Right ventricle myocardium superior (tissue), 1 donor: ENCODE measurements around the gene EMC7. TPM values are rescaled to one million over a fixed set of nuclear protein-coding genes. Genes with fewer than 3 reads are reported as not detected.
"Not testable (repeated sequence)": the region's sequence is repeated elsewhere in the genome, so short reads cannot be mapped to it uniquely, and the experiment has no call there.

Experiments
- ATAC-seq: fragments of 200-7000 bp; cut with Tn5 transposase; one replicate; pipeline ENCODE4 v1.9.1; 2020; ENCODE audit warnings: mild to moderate bottlenecking; ENCODE audit not compliant: poor library complexity
- DNase-seq: peaks from one replicate; pipeline ENCODE4 v3.0.0-alpha.2; 2020
- intact Hi-C: fragments of 100-400 bp; cut with DNase I; formaldehyde crosslinking; loops from one replicate; pipeline ENCODE4 v1.11.2; 2022
- total RNA-seq: library from RNA; stranded (reverse); fragmentation: NEBNext Ultra II Directional; extraction: Animal tissue kit (Norgen Biotek cat#: 25700); gene quantifications from one replicate; pipeline ENCODE4 v1.2.1, GENCODE V29; 2021
- donor health status: DM: no; HTN: yes; CAD: no; lungs with severe emphysema.

The EMC7 gene
- total RNA-seq, 1 donor from 2014 or later: 59.3 TPM

GRCh38 chr15:34102175-34102925 lies 688 bp upstream of the EMC7 start:
- intact Hi-C loops: loop anchor here (5.0 kb wide), 1 partner anchor 125 kb away; the partner anchor contains the start of gene EMC4
- ATAC-seq (peak; percentile 44), DNase-seq (no peak)

GRCh38 chr15:34099914-34100313 lies 1.7 kb downstream of the EMC7 start:
- intact Hi-C loops: loop anchor here (5.0 kb wide), 1 partner anchor 127 kb away; the partner anchor contains the start of gene EMC4
- no peak for DNase-seq
- ATAC-seq: no peak

GRCh38 chr15:34085746-34086145 lies 15.9 kb downstream of the EMC7 start:
- ATAC-seq: no peak
- intact Hi-C loops: no loop called here
- no peak for DNase-seq

GRCh38 chr15:34084086-34084485 lies 17.6 kb downstream of the EMC7 start:
- ATAC-seq (no peak), DNase-seq (no peak)
- intact Hi-C loops: no loop called here

- intact Hi-C loops: no loop called here
- ATAC-seq (no peak), DNase-seq (no peak)
Observed at GRCh38 chr15:34079904-34080303, 21.8 kb downstream of the EMC7 start.

- ATAC-seq: no peak
- intact Hi-C loops: no loop called here
Observed at GRCh38 chr15:34078900-34079299, 22.8 kb downstream of the EMC7 start.

GRCh38 chr15:34076785-34077184 lies 24.9 kb downstream of the EMC7 start:
- intact Hi-C loops: no loop called here
- ATAC-seq: no peak

More at GRCh38 chr15:34078900-34079299, 22.8 kb downstream of the EMC7 start:
- DNase-seq: no peak

GRCh38 chr15:34070003-34070402 lies 31.7 kb downstream of the EMC7 start:
- intact Hi-C loops: no loop called here
- ATAC-seq (no peak), DNase-seq (no peak)

More at GRCh38 chr15:34076785-34077184, 24.9 kb downstream of the EMC7 start:
- no peak for DNase-seq

- intact Hi-C loops: no loop called here
- ATAC-seq (no peak), DNase-seq (no peak)
Observed at GRCh38 chr15:34065941-34066340, 35.7 kb downstream of the EMC7 start.

- ATAC-seq (no peak), DNase-seq (no peak)
- intact Hi-C loops: no loop called here
Observed at GRCh38 chr15:34065261-34065660, 36.4 kb downstream of the EMC7 start.

- intact Hi-C loops: no loop called here
- no peak for ATAC-seq
- no peak for DNase-seq
Observed at GRCh38 chr15:34064438-34064837, 37.2 kb downstream of the EMC7 start.

GRCh38 chr15:34059946-34060345 lies 41.7 kb downstream of the EMC7 start:
- intact Hi-C loops: loop anchor here (2.0 kb wide), 1 partner anchor 151 kb away; the partner anchor contains the start of gene KATNBL1
- DNase-seq (no peak), ATAC-seq (no peak)

GRCh38 chr15:34059476-34059875 lies 42.2 kb downstream of the EMC7 start:
- DNase-seq: no peak
- no peak for ATAC-seq
- intact Hi-C loops: no loop called here

GRCh38 chr15:34056911-34057310 lies 44.8 kb downstream of the EMC7 start:
- ATAC-seq: no peak
- no peak for DNase-seq
- intact Hi-C loops: no loop called here

- no peak for DNase-seq
- intact Hi-C loops: no loop called here
- ATAC-seq: no peak
Observed at GRCh38 chr15:34055868-34056595, 45.6 kb downstream of the EMC7 start.

- ATAC-seq (no peak), DNase-seq (no peak)
- intact Hi-C loops: no loop called here
Observed at GRCh38 chr15:34054081-34054707, 47.5 kb downstream of the EMC7 start.

- DNase-seq, intact Hi-C loops, ATAC-seq: not testable (repeated sequence)
Observed at GRCh38 chr15:34050385-34050784, 51.3 kb downstream of the EMC7 start.

- no peak for DNase-seq
- intact Hi-C loops: no loop called here
- no peak for ATAC-seq
Observed at GRCh38 chr15:34049112-34049511, 52.5 kb downstream of the EMC7 start.
